SK-N-SH (cell line): Measurements from ENCODE around the gene COX7B.

Experiments
- RFX5 ChIP-seq: IDR thresholded peaks from 2 replicates; pipeline ENCODE4 v1.6.1; 2012; ENCODE audit warnings: mild to moderate bottlenecking, improper control_type of control experiment, low read length
- TAF1 ChIP-seq: IDR thresholded peaks from 2 replicates; pipeline ENCODE4 v1.6.1; 2012; ENCODE audit warnings: low read depth, mild to moderate bottlenecking, low read length, moderate library complexity, borderline replicate concordance

DNA sequence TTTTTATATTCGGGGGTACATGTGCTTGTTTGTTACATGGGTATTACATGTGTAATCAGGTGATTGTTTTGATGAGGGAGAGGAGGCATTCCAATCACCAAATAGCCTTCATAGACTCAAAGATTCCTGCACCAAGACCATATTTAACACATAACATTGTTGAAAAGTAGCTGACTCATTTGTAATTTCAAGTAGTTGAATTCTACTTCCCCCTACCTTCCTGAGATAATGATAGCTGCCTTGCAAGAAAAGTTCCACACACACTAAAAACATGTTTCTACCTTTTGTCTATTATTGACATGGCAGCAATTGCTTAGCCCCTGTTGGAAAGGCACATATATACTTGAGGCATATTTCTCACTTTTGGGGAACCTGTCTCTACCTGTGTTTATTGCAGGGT lies 54.0 kb downstream of the COX7B start:
- TF ChIP-seq RFX5, result no peak
- no peak for TF ChIP-seq TAF1
